K562 (cell line): ENCODE data around the gene TOMM22. TPM values are rescaled to one million over a fixed set of nuclear protein-coding genes. Genes with fewer than 3 reads are reported as not detected.
A peak's percentile ranks its signal among the peaks of the same experiment; 100 is the strongest.

Experiments
- ATAC-seq: fragments of 200-7000 bp; cut with Tn5 transposase; 3 replicates; pipeline ENCODE4 v1.9.1; 2020; ENCODE audit warnings: moderate library complexity
- BruUV-seq: library from RNA; stranded (reverse); fragments of 400-500 nt; replicated peaks from 2 replicates; lab custom pipeline; 2021; lab: Mats Ljungman, UMichigan
- CTCF ChIA-PET: fragments of 300-600 bp; formaldehyde crosslinking; extraction: SDS; loops from one replicate; lab custom pipeline; 2021; ENCODE audit warnings: low intra/inter-chr PET ratio; lab: Yijun Ruan, JAX
- POLR2A ChIA-PET: fragments of 300-600, 350-650 bp; sonication (Branson Sonifier 250); formaldehyde crosslinking; extraction: SDS; loops from one replicate; lab custom pipeline; 2021; ENCODE audit warnings: antibody characterized with exemption, inconsistent platforms; lab: Yijun Ruan, JAX
- DNase-seq, 4 experiments: peaks; one replicate each; pipeline versions ENCODE4 v3.0.0 to v3.0.0-alpha.2; 2011 to 2018; ENCODE audit warnings: low spot score in 3 of 4, mixed read lengths in 3 of 4; ENCODE audit errors: extremely low read depth in 1 of 4
- FAIRE-seq: peaks from 2 replicates; lab custom pipeline; 2011; peaks lifted over from hg19 to GRCh38; lab: Jason Lieb, UNC
- H2AFZ ChIP-seq: 2 replicates; pipeline ENCODE4 v1.6.0; 2011; ENCODE audit warnings: low read depth, low read length, control low read depth, inconsistent platforms
- H3K27ac ChIP-seq: fragments of 200-600 bp; 3 replicates; pipeline ENCODE4 v1.8.0; 2011; ENCODE audit warnings: low read depth, mild to moderate bottlenecking, control low read depth, inconsistent platforms, low read length, moderate library complexity, mixed read lengths; ENCODE audit errors: extremely low read depth
- H3K27me3 ChIP-seq, 2 experiments: fragments of 300-600 bp in 1 of 2; 2 replicates in 1 of 2; 3 replicates in 1 of 2; pipeline versions ENCODE4 v1.6.0 to v1.8.0; 2011; ENCODE audit warnings: inconsistent platforms in 2 of 2, low read length in 2 of 2, mild to moderate bottlenecking in 1 of 2, mixed read lengths in 1 of 2, moderate library complexity in 1 of 2; ENCODE audit not compliant: control insufficient read depth in 2 of 2, insufficient read depth in 2 of 2
- H3K36me3 ChIP-seq: fragments of 300-600 bp; 3 replicates; pipeline ENCODE4 v1.8.0; 2011; ENCODE audit warnings: mild to moderate bottlenecking, low read length, inconsistent platforms; ENCODE audit not compliant: control insufficient read depth, insufficient read depth
- H3K4me1 ChIP-seq, 2 experiments: fragments of 200-600 bp in 1 of 2; replicated peaks in 1 of 2; 2 replicates in 1 of 2; 3 replicates in 1 of 2; pipeline versions ENCODE4 v1.5.1 to v1.8.0; 2011; ENCODE audit warnings: inconsistent platforms in 2 of 2, low read length in 2 of 2, mild to moderate bottlenecking in 1 of 2, mixed read lengths in 1 of 2, moderate library complexity in 1 of 2; ENCODE audit not compliant: control insufficient read depth in 2 of 2, insufficient read depth in 2 of 2
- H3K4me2 ChIP-seq: 2 replicates; pipeline ENCODE4 v1.6.1; 2011; ENCODE audit warnings: low read length, control low read depth, inconsistent platforms, mixed read lengths; ENCODE audit not compliant: insufficient read depth
- H3K4me3 ChIP-seq: fragments of 200-600 bp; sonication (generic), shearing (Covaris generic); 2 replicates; pipeline ENCODE4 v1.5.1; 2016; ENCODE audit warnings: control low read depth, inconsistent platforms
- H3K79me2 ChIP-seq: fragments of 200-600 bp; 3 replicates; pipeline ENCODE4 v1.8.0; 2011; ENCODE audit warnings: low read length, inconsistent platforms; ENCODE audit not compliant: control insufficient read depth, insufficient read depth
- H3K9ac ChIP-seq, 2 experiments: 2 replicates each; pipeline versions ENCODE4 v1.6.0 to v1.6.1; 2011; ENCODE audit warnings: low read depth in 2 of 2, low read length in 2 of 2, control low read depth in 1 of 2, inconsistent platforms in 1 of 2, mild to moderate bottlenecking in 1 of 2, mixed read lengths in 1 of 2; ENCODE audit not compliant: insufficient read depth in 1 of 2
- H3K9me1 ChIP-seq: one replicate; pipeline ENCODE4 v1.6.0; 2011; ENCODE audit warnings: inconsistent platforms, mild to moderate bottlenecking, low read length, moderate library complexity; ENCODE audit not compliant: control insufficient read depth, insufficient read depth
- H3K9me3 ChIP-seq: replicated peaks from 2 replicates; pipeline ENCODE4 v1.5.1; 2011; ENCODE audit warnings: low read depth, low read length, inconsistent platforms; ENCODE audit not compliant: control insufficient read depth, insufficient read depth
- H4K20me1 ChIP-seq: replicated peaks from 2 replicates; pipeline ENCODE4 v1.6.1; 2011; ENCODE audit warnings: low read length, inconsistent platforms, mixed read lengths; ENCODE audit not compliant: control insufficient read depth, insufficient read depth
- AFF4 ChIP-seq: sonication (generic); formaldehyde crosslinking; IDR thresholded peaks from 2 replicates; pipeline ENCODE4 v1.8.0; 2023; ENCODE audit warnings: mild to moderate bottlenecking, missing genetic modification reagents
- HSF4 ChIP-seq: fragments of 250-450 bp; sonication (Bioruptor Pico); IDR thresholded peaks from 2 replicates; pipeline ENCODE4 v2.1.2; 2022; ENCODE audit warnings: mild to moderate bottlenecking, moderate library complexity, borderline replicate concordance
- KDM1A ChIP-seq, 2 experiments: fragments of 450-650 bp; IDR thresholded peaks; 2 replicates each; pipeline ENCODE4 v1.6.1; 2016; ENCODE audit warnings: mild to moderate bottlenecking in 2 of 2
- KLF13 ChIP-seq: fragments of 450-650 bp; IDR thresholded peaks from 2 replicates; pipeline ENCODE4 v1.6.1; 2016; ENCODE audit warnings: missing genetic modification characterization, low read depth, mild to moderate bottlenecking, missing compliant biosample characterization, moderate library complexity, borderline replicate concordance
- SMAD3 ChIP-seq: fragments of 450-650 bp; formaldehyde crosslinking; conservative IDR thresholded peaks from 2 replicates; pipeline ENCODE4 v1.4.0; 2020; ENCODE audit warnings: mild to moderate bottlenecking
- SMARCE1 ChIP-seq: fragments of 450-650 bp; IDR thresholded peaks from 2 replicates; pipeline ENCODE4 v1.7.1; 2016; ENCODE audit warnings: mild to moderate bottlenecking
- SRF ChIP-seq, 2 experiments: fragments of 250-450, 450-650 bp in 1 of 2; sonication (Bioruptor Pico) in 1 of 2; sonication (generic) in 1 of 2; formaldehyde crosslinking; IDR thresholded peaks; 2 replicates each; pipeline versions ENCODE4 v1.5.0 to v1.5.1; 2020 to 2022; ENCODE audit warnings: mild to moderate bottlenecking in 1 of 2, missing genetic modification reagents in 1 of 2
- STAT5B ChIP-seq: fragments of 250-450 bp; sonication (Bioruptor Pico); IDR thresholded peaks from 2 replicates; pipeline ENCODE4 v1.8.0; 2021; ENCODE audit warnings: mild to moderate bottlenecking, inconsistent platforms
- TOE1 ChIP-seq, 2 experiments: fragments of 450-650 bp in 1 of 2; sonication (generic) in 1 of 2; formaldehyde crosslinking in 1 of 2; IDR thresholded peaks; 2 replicates each; pipeline versions ENCODE4 v1.7.1 to v1.8.0; 2016 to 2022; ENCODE audit warnings: borderline replicate concordance in 2 of 2, mild to moderate bottlenecking in 2 of 2, antibody characterized with exemption in 1 of 2, inconsistent platforms in 1 of 2, low read depth in 1 of 2, missing genetic modification reagents in 1 of 2, moderate library complexity in 1 of 2
- YY1 ChIP-seq, 3 experiments: IDR thresholded peaks; 2 replicates each; pipeline ENCODE4 v1.6.1; 2011; ENCODE audit warnings: low read length in 2 of 3, mild to moderate bottlenecking in 2 of 3, moderate library complexity in 2 of 3, borderline replicate concordance in 1 of 3, control low read depth in 1 of 3, low read depth in 1 of 3; ENCODE audit not compliant: insufficient read depth in 3 of 3, insufficient replicate concordance in 2 of 3, control insufficient read depth in 1 of 3, insufficient read length in 1 of 3; ENCODE audit errors: extremely low read depth in 1 of 3
- ZNF134 ChIP-seq: fragments of 250-450 bp; sonication (Bioruptor Pico); conservative IDR thresholded peaks from 2 replicates; pipeline ENCODE4 v1.4.0; 2020
- ZNF707 ChIP-seq: fragments of 250-450 bp; sonication (Bioruptor Pico); conservative IDR thresholded peaks from 2 replicates; pipeline ENCODE4 v1.8.0; 2022; ENCODE audit warnings: inconsistent platforms, mild to moderate bottlenecking, moderate library complexity
- WGBS: fragments of 100-300 bp; shearing (Covaris generic); methylation state at CpG from one replicate; pipeline ENCODE4 v1.1.6; 2016; ENCODE audit warnings: low coverage, mixed read lengths; ENCODE audit not compliant: insufficient coverage; ENCODE audit errors: missing lambda C conversion rate; 5-methylcytosine and 5-hydroxymethylcytosine counted together
- in situ Hi-C: fragments of 300-500 bp; cut with MboI; formaldehyde crosslinking; loops from 4 replicates; pipeline ENCODE4 v1.15.0; 2018; ENCODE audit warnings: inconsistent platforms, mixed read lengths
- intact Hi-C: fragments of 100-400 bp; cut with micrococcal nuclease; formaldehyde crosslinking; loops from 2 replicates; pipeline ENCODE4 v1.14.2; 2022
- polyA plus RNA-seq, 8 experiments: library from polyadenylated mRNA; depleted of rRNA in 4 of 8; stranded (reverse) in 5 of 8; unstranded in 3 of 8; fragments of >200 nt; fragmentation: Nextera tagmentation in 2 of 8; fragmentation: Illumina TruSeq in 1 of 8; extraction: Ambion mirVana in 2 of 8; extraction: Trizol in 1 of 8; gene quantifications; 2 replicates each; pipeline versions ENCODE4 v1.2.1 to v1.2.3, GENCODE V29; 2011 to 2014; ENCODE audit warnings: inconsistent platforms in 1 of 8, missing spikeins in 1 of 8
- total RNA-seq, 7 experiments: library from RNA; depleted of rRNA in 6 of 7; stranded (reverse); fragments of >200 nt in 6 of 7; fragmentation: Illumina TruSeq in 2 of 7; extraction: Trizol in 2 of 7; gene quantifications; 2 replicates each; pipeline versions ENCODE4 v1.2.1 to v1.2.3, GENCODE V29; 2011 to 2021; ENCODE audit warnings: low replicate concordance in 1 of 7
- TF ChIP-seq, protein P1 (sequence below): sonication (generic); formaldehyde crosslinking; IDR thresholded peaks from 2 replicates; pipeline ENCODE4 v1.8.0; 2022; ENCODE audit warnings: missing genetic modification reagents, mild to moderate bottlenecking, borderline replicate concordance

The TOMM22 gene
- total and polyA plus RNA-seq, 9 of the 15 experiments (the other 6 are each of a cell fraction or from before 2014, with no cell fraction given) = 25.8 to 108 (median 73.8) TPM

DNA sequence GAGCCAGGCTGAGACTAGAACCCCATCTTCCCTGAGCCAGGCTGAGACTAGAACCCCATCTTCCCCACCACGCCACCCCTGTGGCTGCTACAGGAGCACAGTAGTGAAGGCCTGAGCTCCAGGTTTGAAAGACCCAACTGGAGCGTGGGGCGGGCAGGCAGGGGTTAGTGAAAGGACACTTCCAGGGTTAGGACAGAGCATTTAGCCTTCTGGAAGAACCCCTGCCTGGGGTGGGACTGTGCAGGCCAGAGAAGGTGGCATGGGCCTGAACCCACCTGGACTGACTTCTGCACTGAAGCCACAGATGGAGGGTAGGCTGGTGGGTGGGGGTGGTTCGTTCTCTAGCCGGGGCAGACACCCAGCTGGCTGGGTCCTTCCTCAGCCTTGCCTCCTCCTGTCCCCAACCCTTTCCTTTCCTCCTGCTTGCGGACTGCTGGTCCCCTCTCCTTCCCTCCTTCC, 50.0 kb downstream of the TOMM22 start:
- no peak for TF ChIP-seq SMARCE1
- TF ChIP-seq, protein P1, sequence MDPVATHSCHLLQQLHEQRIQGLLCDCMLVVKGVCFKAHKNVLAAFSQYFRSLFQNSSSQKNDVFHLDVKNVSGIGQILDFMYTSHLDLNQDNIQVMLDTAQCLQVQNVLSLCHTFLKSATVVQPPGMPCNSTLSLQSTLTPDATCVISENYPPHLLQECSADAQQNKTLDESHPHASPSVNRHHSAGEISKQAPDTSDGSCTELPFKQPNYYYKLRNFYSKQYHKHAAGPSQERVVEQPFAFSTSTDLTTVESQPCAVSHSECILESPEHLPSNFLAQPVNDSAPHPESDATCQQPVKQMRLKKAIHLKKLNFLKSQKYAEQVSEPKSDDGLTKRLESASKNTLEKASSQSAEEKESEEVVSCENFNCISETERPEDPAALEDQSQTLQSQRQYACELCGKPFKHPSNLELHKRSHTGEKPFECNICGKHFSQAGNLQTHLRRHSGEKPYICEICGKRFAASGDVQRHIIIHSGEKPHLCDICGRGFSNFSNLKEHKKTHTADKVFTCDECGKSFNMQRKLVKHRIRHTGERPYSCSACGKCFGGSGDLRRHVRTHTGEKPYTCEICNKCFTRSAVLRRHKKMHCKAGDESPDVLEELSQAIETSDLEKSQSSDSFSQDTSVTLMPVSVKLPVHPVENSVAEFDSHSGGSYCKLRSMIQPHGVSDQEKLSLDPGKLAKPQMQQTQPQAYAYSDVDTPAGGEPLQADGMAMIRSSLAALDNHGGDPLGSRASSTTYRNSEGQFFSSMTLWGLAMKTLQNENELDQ (CRISPR knock-in tag) = no peak
- TF ChIP-seq TOE1 (IDR thresholded peaks at IDR 0.05; ENCODE audit: borderline replicate concordance) = no peak
- TF ChIP-seq TOE1 (CRISPR knock-in tag; IDR thresholded peaks at IDR 0.05; ENCODE audit: borderline replicate concordance, low read depth) = no peak
- TF ChIP-seq ZNF134 = no peak
- TF ChIP-seq HSF4 (CRISPR knock-in tag) = no peak
- TF ChIP-seq ZNF707 (CRISPR knock-in tag) = no peak
- TF ChIP-seq AFF4 (CRISPR knock-in tag) = no peak
- TF ChIP-seq KLF13 (tag) = no peak
- TF ChIP-seq KDM1A (IDR thresholded peaks at IDR 0.05) = no peak
- no peak for TF ChIP-seq STAT5B (CRISPR knock-in tag)
- no peak for TF ChIP-seq YY1 (IDR thresholded peaks at IDR 0.05; ENCODE audit: borderline replicate concordance in 1 of 3, control insufficient read depth in 1 of 3, extremely low read depth in 1 of 3, insufficient read depth in 3 of 3, insufficient read length in 1 of 3, insufficient replicate concordance in 2 of 3, low read depth in 1 of 3, low read length in 2 of 3)
- TF ChIP-seq SMAD3 (CRISPR knock-in tag) = no peak
- TF ChIP-seq SRF (CRISPR knock-in tag; IDR thresholded peaks at IDR 0.05) = no peak
- TF ChIP-seq, all 486 proteins: peak for 0
- peak overlapping the region in 1 of 2 experiments; percentile 9; a peak in 1 of 4 replicates for H3K9ac ChIP-seq
- 94% methylated on average over 3 of the region's 6 CpGs for WGBS
- H3K27ac ChIP-seq = no peak overlapping the region
- DNase-seq (no peak), FAIRE-seq (no peak), ATAC-seq (no peak)
- no peaks in the 10 kb centered on the region for H3K9me1 ChIP-seq
- no peak overlapping the region for H2AFZ ChIP-seq
- BruUV-seq = no TSS peak
- intact Hi-C loops (no loop called here), in situ Hi-C loops (no loop called here)
- no peaks in the 10 kb centered on the region for H3K79me2 ChIP-seq
- H3K4me2 ChIP-seq = no peak overlapping the region
- H3K27me3 ChIP-seq = no peaks in the 10 kb centered on the region
- no peaks in the 10 kb centered on the region; the same call in 1 of the 2 replicates for H4K20me1 ChIP-seq
- no peaks in the 10 kb centered on the region for H3K9me3 ChIP-seq
- H3K4me3 ChIP-seq = no peak overlapping the region
- CTCF ChIA-PET = no interaction called here
- POLR2A ChIA-PET = interaction anchor here (0.6 to 3.4 kb wide), 5 partner anchors 8 to 27 kb away, joined by 4 to 24 read pairs (median 5); partner anchors contain the start of gene GTPBP1
- peaks cover 0 to 9% of the 10 kb centered on the region in 2 experiments; a peak in 2 of 5 replicates for H3K4me1 ChIP-seq
- H3K36me3 ChIP-seq = peaks cover 92% of the 10 kb centered on the region; the same call in 2 of the 3 replicates
